Activated T-helper 17 cell treated with anti-CD3 and anti-CD28 coated beads, Interleukin-2, amount 50 U/mL, for 72 hours (primary cell): Measurements from ENCODE around the gene PARD3. TPM values are rescaled to one million over a fixed set of nuclear protein-coding genes. Genes with fewer than 3 reads are reported as not detected.

Experiments used
- ATAC-seq: fragments of 150-1000 bp; cut with Tn5 transposase; replicated peaks from 2 replicates; pipeline ENCODE4 v1.10.0; 2021; ENCODE audit warnings: mild to moderate bottlenecking, moderate library complexity
- H3K27ac Mint-ChIP-seq: one replicate; pipeline ENCODE4 v1.8.0; 2022; ENCODE audit warnings: mixed read lengths
- H3K27me3 Mint-ChIP-seq: one replicate; pipeline ENCODE4 v1.8.0; 2022; ENCODE audit warnings: mixed read lengths
- H3K36me3 Mint-ChIP-seq: one replicate; pipeline ENCODE4 v1.8.0; 2022; ENCODE audit warnings: low read depth, mild to moderate bottlenecking, mixed read lengths
- H3K4me1 Mint-ChIP-seq: one replicate; pipeline ENCODE4 v1.8.0; 2022; ENCODE audit warnings: mixed read lengths
- H3K4me3 Mint-ChIP-seq: one replicate; pipeline ENCODE4 v1.8.0; 2022; ENCODE audit warnings: mild to moderate bottlenecking, mixed read lengths
- H3K9me3 Mint-ChIP-seq: one replicate; pipeline ENCODE4 v1.8.0; 2022; ENCODE audit warnings: mixed read lengths
- total RNA-seq, 2 donors: library from RNA; stranded (reverse); gene quantifications; one replicate each; pipeline ENCODE4 v1.2.3, GENCODE V29; 2022

The PARD3 gene
- total RNA-seq, 2 donors from 2014 or later = 0.13 to 0.24 TPM

DNA sequence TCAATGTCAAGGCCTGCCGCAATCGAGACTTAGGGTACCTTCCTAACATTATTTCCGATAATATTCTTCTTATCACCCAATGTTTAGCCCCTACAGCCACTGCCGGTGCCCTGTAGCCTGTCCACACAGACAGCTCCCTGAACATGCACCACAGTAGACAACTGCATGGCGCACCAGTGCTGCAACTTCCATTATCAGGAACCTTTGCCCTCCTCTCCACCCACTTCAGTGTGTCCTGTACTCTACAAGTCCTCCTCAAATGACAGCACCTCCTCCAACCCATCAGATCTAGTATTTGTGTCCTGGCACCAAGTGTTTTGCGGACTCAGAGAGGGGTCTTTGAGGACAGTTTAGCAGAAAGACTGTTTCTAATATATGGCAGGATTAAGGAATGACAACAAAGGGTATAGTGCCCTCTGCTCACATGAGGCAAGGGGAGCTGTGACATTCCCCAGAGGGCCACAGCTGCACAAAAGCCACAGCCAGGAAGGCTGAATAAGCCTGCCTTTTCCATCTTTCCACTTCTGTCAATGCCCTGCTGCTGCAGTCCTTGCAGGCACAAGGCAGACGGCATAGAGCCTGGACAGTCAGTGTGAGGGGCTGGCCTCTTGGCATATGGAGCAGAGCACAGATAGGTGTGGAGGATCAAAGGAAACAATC lies 335.4 kb downstream of the PARD3 start:
- ATAC-seq = no peak
- Mint-ChIP-seq H3K4me3 (no peak overlapping the region), H3K27ac (no peak overlapping the region), H3K27me3 (peaks cover 8% of the 10 kb centered on the region), H3K36me3 (no peaks in the 10 kb centered on the region), H3K4me1 (no peaks in the 10 kb centered on the region), H3K9me3 (no peaks in the 10 kb centered on the region)

DNA sequence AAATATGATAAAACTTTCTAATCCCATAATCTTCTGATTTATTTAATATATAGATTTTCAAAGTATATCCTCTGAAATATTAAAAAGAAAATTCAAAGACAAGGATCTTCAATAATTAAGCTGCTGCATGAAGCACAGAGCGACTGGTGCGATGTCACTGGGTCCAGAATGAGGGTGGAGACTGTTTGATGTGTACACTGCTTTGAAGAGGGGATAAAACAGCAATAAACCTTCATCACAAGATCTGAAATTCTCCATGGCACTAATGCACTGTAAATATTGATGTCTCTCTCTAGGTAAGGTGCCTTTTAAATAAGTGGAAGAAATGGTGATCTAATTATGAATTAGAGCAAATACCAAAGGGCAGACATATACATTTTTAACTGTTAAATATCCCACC lies 337.8 kb downstream of the PARD3 start:
- H3K27ac Mint-ChIP-seq = no peak overlapping the region
- no peaks in the 10 kb centered on the region for H3K36me3 Mint-ChIP-seq
- ATAC-seq = no peak
- H3K4me3 Mint-ChIP-seq = no peak overlapping the region
- no peaks in the 10 kb centered on the region for H3K4me1 Mint-ChIP-seq
- H3K27me3 Mint-ChIP-seq = peaks cover 3% of the 10 kb centered on the region
- H3K9me3 Mint-ChIP-seq = no peaks in the 10 kb centered on the region

DNA sequence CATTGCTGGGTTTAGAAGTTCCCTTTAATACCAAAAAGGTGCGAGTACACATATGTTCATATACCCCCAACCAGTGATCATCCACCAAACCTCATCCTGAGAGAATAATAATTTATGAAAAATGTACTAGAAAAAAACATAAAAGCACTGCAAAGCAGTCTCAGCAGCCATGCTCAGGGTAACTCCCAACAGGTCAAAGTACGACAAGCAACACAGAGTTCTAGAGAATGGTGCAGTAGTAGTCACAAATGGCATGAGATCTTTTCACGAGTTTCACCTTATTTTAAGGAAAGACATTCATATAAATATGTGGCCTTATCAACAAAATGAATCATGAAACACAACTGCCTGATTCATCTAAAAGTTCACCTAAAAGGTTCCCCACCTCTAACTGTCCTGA lies 338.5 kb downstream of the PARD3 start:
- Mint-ChIP-seq H3K9me3 (no peaks in the 10 kb centered on the region), H3K4me1 (no peaks in the 10 kb centered on the region), H3K27ac (no peak overlapping the region), H3K4me3 (no peak overlapping the region), H3K36me3 (no peaks in the 10 kb centered on the region), H3K27me3 (peaks cover 3% of the 10 kb centered on the region)
- ATAC-seq = no peak

GRCh38 chr10:34475786-34476185 lies 339.3 kb downstream of the PARD3 start:
- no peaks in the 10 kb centered on the region for H3K36me3 Mint-ChIP-seq
- no peak for ATAC-seq
- H3K4me1 Mint-ChIP-seq = no peaks in the 10 kb centered on the region
- no peak overlapping the region for H3K4me3 Mint-ChIP-seq
- no peak overlapping the region for H3K27ac Mint-ChIP-seq
- no peaks in the 10 kb centered on the region for H3K27me3 Mint-ChIP-seq
- no peaks in the 10 kb centered on the region for H3K9me3 Mint-ChIP-seq

- Mint-ChIP-seq H3K27me3 (no peaks in the 10 kb centered on the region), H3K9me3 (no peaks in the 10 kb centered on the region), H3K4me3 (no peak overlapping the region), H3K27ac (no peak overlapping the region), H3K36me3 (no peaks in the 10 kb centered on the region), H3K4me1 (no peaks in the 10 kb centered on the region)
- no peak for ATAC-seq
Observed at GRCh38 chr10:34475274-34475646, 339.8 kb downstream of the PARD3 start.

DNA sequence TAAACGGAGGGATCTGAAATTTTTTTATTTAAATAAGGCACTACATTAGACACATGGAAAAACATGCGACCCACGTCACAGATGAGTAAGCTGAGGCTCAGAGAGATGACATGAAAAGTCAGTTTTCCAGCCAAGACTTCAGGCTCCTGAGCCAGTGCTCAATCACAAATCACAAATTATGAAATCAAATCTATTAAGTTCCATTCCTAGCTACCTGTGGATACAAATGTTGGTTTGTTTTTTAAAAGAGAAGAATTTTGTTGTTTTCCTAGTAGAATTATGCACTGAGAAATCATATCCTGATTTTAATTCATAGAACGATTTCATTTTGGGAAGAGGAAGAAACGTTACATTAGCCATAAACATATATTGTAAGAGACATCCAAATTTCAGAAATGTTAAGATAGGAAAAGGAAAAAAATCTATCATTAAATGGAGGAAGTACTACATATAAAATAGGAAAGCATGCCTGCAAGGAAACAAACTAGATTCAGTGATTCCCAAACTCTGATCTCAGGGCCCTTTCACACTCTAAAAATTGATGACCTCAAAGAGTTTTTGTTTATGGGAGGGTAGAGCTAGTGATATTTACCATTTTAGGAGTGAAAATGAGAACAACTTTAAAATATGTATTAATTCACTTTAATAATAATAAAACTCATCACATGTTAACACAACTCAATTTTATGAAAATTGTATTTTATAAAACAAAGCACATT lies 340.4 kb downstream of the PARD3 start:
- Mint-ChIP-seq H3K4me1 (no peaks in the 10 kb centered on the region), H3K27ac (no peak overlapping the region), H3K36me3 (no peaks in the 10 kb centered on the region), H3K4me3 (no peak overlapping the region), H3K27me3 (peaks cover 5% of the 10 kb centered on the region), H3K9me3 (no peaks in the 10 kb centered on the region)
- no peak for ATAC-seq

DNA sequence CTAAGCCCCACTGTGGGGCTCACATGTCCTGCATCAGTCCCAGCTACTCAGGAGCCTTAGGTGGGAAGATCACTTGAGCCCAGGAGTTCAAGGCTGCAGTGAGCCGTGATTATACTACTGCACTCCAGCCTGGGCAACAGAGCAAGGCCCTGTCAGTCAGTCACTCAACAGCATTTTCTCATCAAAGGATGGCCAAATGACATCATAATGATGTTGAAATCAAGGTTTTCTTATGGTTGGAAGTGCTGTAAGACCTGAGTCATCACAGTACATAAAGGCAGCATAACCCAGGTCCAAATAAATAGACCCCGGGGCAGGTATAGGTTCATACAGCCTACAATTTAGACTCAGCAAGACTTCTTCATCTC lies 341.1 kb downstream of the PARD3 start:
- no peak overlapping the region for H3K4me3 Mint-ChIP-seq
- H3K4me1 Mint-ChIP-seq = no peaks in the 10 kb centered on the region
- H3K9me3 Mint-ChIP-seq = no peaks in the 10 kb centered on the region
- ATAC-seq = no peak
- no peaks in the 10 kb centered on the region for H3K36me3 Mint-ChIP-seq
- H3K27ac Mint-ChIP-seq = no peak overlapping the region
- H3K27me3 Mint-ChIP-seq = peaks cover 5% of the 10 kb centered on the region

GRCh38 chr10:34473174-34474008 lies 341.7 kb downstream of the PARD3 start:
- no peak overlapping the region for H3K27ac Mint-ChIP-seq
- H3K4me3 Mint-ChIP-seq = no peak overlapping the region
- no peaks in the 10 kb centered on the region for H3K4me1 Mint-ChIP-seq
- H3K9me3 Mint-ChIP-seq = no peaks in the 10 kb centered on the region
- H3K36me3 Mint-ChIP-seq = no peaks in the 10 kb centered on the region
- ATAC-seq = no peak
- peaks cover 8% of the 10 kb centered on the region for H3K27me3 Mint-ChIP-seq

DNA sequence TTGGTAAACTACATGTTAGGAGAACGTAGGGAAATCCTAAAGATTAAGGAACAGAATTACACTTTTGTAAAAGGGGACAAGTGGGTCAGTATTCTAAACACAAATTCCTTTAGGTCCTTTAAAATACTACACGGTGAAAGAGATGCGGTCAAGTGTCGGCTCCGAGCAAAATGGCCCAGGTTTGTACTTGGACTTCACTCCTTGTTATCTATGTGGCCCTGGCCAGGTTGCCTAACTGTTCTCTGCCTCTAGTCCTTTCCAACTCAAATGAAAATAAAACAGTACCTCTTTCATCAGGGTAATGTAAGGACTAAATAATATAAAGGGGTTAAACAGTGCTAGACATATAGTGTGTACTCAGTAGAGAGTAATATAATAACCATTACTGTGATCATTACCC lies 344.8 kb downstream of the PARD3 start:
- ATAC-seq = no peak
- Mint-ChIP-seq H3K27me3 (peaks cover 8% of the 10 kb centered on the region), H3K27ac (no peak overlapping the region), H3K4me3 (no peak overlapping the region), H3K4me1 (no peaks in the 10 kb centered on the region), H3K36me3 (no peaks in the 10 kb centered on the region), H3K9me3 (no peaks in the 10 kb centered on the region)

DNA sequence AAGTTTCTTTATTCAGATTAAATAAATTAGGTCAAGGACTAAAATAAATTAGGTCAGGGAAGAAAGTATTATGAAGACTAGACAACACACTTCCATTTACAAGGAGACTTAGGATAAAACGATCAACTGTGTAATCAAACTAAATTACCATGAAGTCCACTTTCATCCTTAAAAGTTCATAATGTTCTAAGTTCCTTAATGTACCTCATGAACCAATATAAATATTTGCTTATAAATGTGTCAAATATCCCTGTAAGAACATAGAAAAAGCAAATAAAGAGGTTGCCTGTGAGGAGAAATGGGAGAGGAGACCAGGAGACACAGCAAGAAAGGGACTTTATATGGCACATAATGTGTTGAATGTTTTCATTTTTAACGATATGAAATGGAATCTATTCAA lies 345.6 kb downstream of the PARD3 start:
- peaks cover 8% of the 10 kb centered on the region for H3K27me3 Mint-ChIP-seq
- H3K36me3 Mint-ChIP-seq = no peaks in the 10 kb centered on the region
- ATAC-seq = no peak
- H3K9me3 Mint-ChIP-seq = no peaks in the 10 kb centered on the region
- H3K4me3 Mint-ChIP-seq = no peak overlapping the region
- H3K27ac Mint-ChIP-seq = no peak overlapping the region
- H3K4me1 Mint-ChIP-seq = no peaks in the 10 kb centered on the region

- Mint-ChIP-seq H3K4me3 (no peak overlapping the region), H3K27me3 (peaks cover 8% of the 10 kb centered on the region), H3K27ac (no peak overlapping the region), H3K9me3 (no peaks in the 10 kb centered on the region), H3K4me1 (no peaks in the 10 kb centered on the region), H3K36me3 (no peaks in the 10 kb centered on the region)
- no peak for ATAC-seq
Observed at GRCh38 chr10:34467902-34468301, 347.2 kb downstream of the PARD3 start.

DNA sequence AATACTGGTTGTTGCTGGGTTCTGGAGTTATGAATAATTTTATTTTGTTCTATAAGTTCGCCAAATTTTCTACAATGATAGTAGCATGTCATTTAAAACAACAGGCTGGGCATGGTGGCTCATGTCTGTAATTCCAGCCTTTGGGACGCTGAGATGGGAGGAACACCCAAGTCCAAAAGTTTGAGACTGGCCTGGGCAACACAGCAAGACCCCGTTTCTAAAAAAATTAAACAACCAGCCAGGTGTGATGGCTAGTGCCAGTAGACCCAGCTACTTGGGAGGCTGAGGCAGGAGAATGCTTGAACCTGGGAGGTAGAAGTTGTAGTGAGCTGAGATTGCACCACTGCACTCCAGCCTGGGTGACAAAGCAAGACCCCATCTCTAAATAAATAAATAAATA lies 347.7 kb downstream of the PARD3 start:
- H3K4me1 Mint-ChIP-seq = no peaks in the 10 kb centered on the region
- H3K36me3 Mint-ChIP-seq = no peaks in the 10 kb centered on the region
- no peak for ATAC-seq
- no peaks in the 10 kb centered on the region for H3K9me3 Mint-ChIP-seq
- H3K27ac Mint-ChIP-seq = no peak overlapping the region
- H3K4me3 Mint-ChIP-seq = no peak overlapping the region
- peaks cover 8% of the 10 kb centered on the region for H3K27me3 Mint-ChIP-seq

DNA sequence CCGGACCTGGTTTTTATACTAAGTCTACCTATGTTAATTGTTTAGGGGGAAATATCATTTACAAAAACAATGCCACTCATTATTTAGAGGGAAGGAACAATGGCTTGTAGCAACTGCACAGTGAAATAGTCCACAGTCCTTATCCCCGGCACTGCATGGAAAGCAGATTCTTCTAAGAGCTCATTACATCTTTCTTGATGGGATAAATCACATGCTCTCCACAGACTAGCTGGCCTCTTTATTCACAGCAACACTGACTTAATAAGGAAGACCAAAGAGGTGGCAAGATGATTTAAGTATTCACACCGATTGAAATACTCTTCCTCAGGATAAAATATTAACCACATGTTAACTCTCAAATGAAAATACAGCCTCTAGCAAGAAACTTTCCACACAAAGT lies 349.4 kb downstream of the PARD3 start:
- Mint-ChIP-seq H3K27me3 (peaks cover 8% of the 10 kb centered on the region), H3K4me1 (no peaks in the 10 kb centered on the region), H3K9me3 (no peaks in the 10 kb centered on the region), H3K27ac (no peak overlapping the region), H3K4me3 (no peak overlapping the region), H3K36me3 (no peaks in the 10 kb centered on the region)
- no peak for ATAC-seq

GRCh38 chr10:34464591-34464990 lies 350.5 kb downstream of the PARD3 start:
- Mint-ChIP-seq H3K27ac (no peak overlapping the region), H3K4me3 (no peak overlapping the region), H3K36me3 (no peaks in the 10 kb centered on the region)

GRCh38 chr10:34464000-34464399 lies 351.1 kb downstream of the PARD3 start:
- Mint-ChIP-seq H3K27ac (no peak overlapping the region), H3K4me3 (no peak overlapping the region), H3K4me1 (no peaks in the 10 kb centered on the region), H3K27me3 (peaks cover 3% of the 10 kb centered on the region), H3K36me3 (no peaks in the 10 kb centered on the region), H3K9me3 (no peaks in the 10 kb centered on the region)
- ATAC-seq = no peak

More at GRCh38 chr10:34464591-34464990, 350.5 kb downstream of the PARD3 start:
- Mint-ChIP-seq H3K9me3 (no peaks in the 10 kb centered on the region), H3K27me3 (peaks cover 3% of the 10 kb centered on the region), H3K4me1 (no peaks in the 10 kb centered on the region)
- ATAC-seq = no peak
